DND-41 (cell line): ENCODE results near the gene WHRN.

ENCODE experiments used
- ATAC-seq: fragments of 200-7000 bp; cut with Tn5 transposase; 3 replicates; pipeline ENCODE4 v1.9.1; 2021; ENCODE audit warnings: low read depth; ENCODE audit not compliant: insufficient read depth
- DNase-seq: peaks from one replicate; pipeline ENCODE4 v3.0.0-alpha.2; 2020
- H2AFZ ChIP-seq: 2 replicates; pipeline ENCODE4 v1.6.0; 2012; ENCODE audit warnings: low read depth, low read length
- H3K27ac ChIP-seq: 2 replicates; pipeline ENCODE4 v1.5.1; 2012; ENCODE audit warnings: low read length, inconsistent platforms
- H3K27me3 ChIP-seq: fragments of 200-600 bp; sonication (generic); 2 replicates; pipeline ENCODE4 v1.6.0; 2012; ENCODE audit warnings: low read length, mild to moderate bottlenecking, inconsistent platforms; ENCODE audit not compliant: insufficient read depth, poor library complexity
- H3K36me3 ChIP-seq: 2 replicates; pipeline ENCODE4 v1.5.1; 2012; ENCODE audit warnings: low read length, inconsistent platforms; ENCODE audit not compliant: insufficient read depth
- H3K4me1 ChIP-seq: 2 replicates; pipeline ENCODE4 v1.5.1; 2012; ENCODE audit warnings: mild to moderate bottlenecking, low read length; ENCODE audit not compliant: insufficient read depth
- H3K4me2 ChIP-seq: 2 replicates; pipeline ENCODE4 v1.6.0; 2012; ENCODE audit warnings: mild to moderate bottlenecking, moderate library complexity, low read length, inconsistent platforms; ENCODE audit not compliant: insufficient read depth
- H3K4me3 ChIP-seq, 2 experiments: fragments of 200-600 bp in 1 of 2; shearing (Covaris generic) in 1 of 2; 2 replicates each; pipeline ENCODE4 v1.5.1; 2012 to 2016; ENCODE audit warnings: inconsistent platforms in 2 of 2, low read length in 2 of 2, mild to moderate bottlenecking in 2 of 2, low read depth in 1 of 2, moderate library complexity in 1 of 2
- H3K79me2 ChIP-seq: 2 replicates; pipeline ENCODE4 v1.6.0; 2012; ENCODE audit warnings: low read length, inconsistent platforms; ENCODE audit not compliant: insufficient read depth
- H3K9ac ChIP-seq: 2 replicates; pipeline ENCODE4 v1.6.0; 2012; ENCODE audit warnings: low read depth, mild to moderate bottlenecking, inconsistent platforms, low read length, moderate library complexity
- H3K9me3 ChIP-seq: 2 replicates; pipeline ENCODE4 v1.5.1; 2012; ENCODE audit warnings: low read length, moderate library complexity, mild to moderate bottlenecking, inconsistent platforms; ENCODE audit not compliant: insufficient read depth, severe bottlenecking
- H4K20me1 ChIP-seq: 2 replicates; pipeline ENCODE4 v1.6.0; 2012; ENCODE audit warnings: low read length; ENCODE audit not compliant: insufficient read depth
- EZH2 ChIP-seq: IDR thresholded peaks from 3 replicates; pipeline ENCODE4 v1.6.1; 2012; ENCODE audit warnings: borderline replicate concordance, low read depth, mild to moderate bottlenecking, moderate library complexity, low read length, inconsistent platforms; ENCODE audit not compliant: severe bottlenecking
- TF ChIP-seq, protein P1 (sequence below): IDR thresholded peaks from 2 replicates; pipeline ENCODE4 v1.5.1; 2012; ENCODE audit warnings: borderline replicate concordance, low read length, moderate library complexity, mild to moderate bottlenecking; ENCODE audit not compliant: poor library complexity, severe bottlenecking; ENCODE audit errors: extremely low read depth

The WHRN gene

DNA sequence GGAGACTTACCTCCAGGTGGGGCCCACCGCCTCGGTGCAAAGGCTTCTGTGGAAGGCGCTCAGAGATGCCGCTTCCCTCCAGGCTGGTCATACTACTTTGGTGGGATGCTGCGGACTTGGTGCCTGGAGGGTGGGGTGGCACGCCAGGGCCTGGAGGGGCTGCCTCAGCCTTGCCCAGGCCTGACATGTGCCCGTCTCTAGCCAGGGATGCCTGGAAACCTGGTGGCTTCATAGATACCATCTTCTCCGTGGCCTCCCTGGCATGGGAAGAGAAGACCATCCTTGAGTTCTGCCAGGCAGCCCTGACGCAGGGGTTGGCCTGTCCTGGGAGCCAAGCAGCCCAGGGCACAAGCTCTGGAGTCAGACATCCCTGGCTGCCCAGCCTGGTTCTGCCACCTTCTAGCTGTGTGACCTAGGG, 147.4 kb downstream of the WHRN start:
- H3K27me3 ChIP-seq = no peaks in the 10 kb centered on the region
- no peak for TF ChIP-seq EZH2
- TF ChIP-seq, protein P1, sequence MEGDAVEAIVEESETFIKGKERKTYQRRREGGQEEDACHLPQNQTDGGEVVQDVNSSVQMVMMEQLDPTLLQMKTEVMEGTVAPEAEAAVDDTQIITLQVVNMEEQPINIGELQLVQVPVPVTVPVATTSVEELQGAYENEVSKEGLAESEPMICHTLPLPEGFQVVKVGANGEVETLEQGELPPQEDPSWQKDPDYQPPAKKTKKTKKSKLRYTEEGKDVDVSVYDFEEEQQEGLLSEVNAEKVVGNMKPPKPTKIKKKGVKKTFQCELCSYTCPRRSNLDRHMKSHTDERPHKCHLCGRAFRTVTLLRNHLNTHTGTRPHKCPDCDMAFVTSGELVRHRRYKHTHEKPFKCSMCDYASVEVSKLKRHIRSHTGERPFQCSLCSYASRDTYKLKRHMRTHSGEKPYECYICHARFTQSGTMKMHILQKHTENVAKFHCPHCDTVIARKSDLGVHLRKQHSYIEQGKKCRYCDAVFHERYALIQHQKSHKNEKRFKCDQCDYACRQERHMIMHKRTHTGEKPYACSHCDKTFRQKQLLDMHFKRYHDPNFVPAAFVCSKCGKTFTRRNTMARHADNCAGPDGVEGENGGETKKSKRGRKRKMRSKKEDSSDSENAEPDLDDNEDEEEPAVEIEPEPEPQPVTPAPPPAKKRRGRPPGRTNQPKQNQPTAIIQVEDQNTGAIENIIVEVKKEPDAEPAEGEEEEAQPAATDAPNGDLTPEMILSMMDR = no peak
- H3K79me2 ChIP-seq = no peaks in the 10 kb centered on the region
- peaks cover 90% of the 10 kb centered on the region for H3K36me3 ChIP-seq
- no peak overlapping the region for H3K9ac ChIP-seq
- H3K4me2 ChIP-seq = no peak overlapping the region
- DNase-seq = no peak
- H3K4me1 ChIP-seq = no peaks in the 10 kb centered on the region
- H3K4me3 ChIP-seq = no peak overlapping the region
- no peaks in the 10 kb centered on the region for H4K20me1 ChIP-seq
- no peaks in the 10 kb centered on the region for H3K9me3 ChIP-seq
- no peak overlapping the region for H3K27ac ChIP-seq
- no peak for ATAC-seq
- no peak overlapping the region for H2AFZ ChIP-seq

DNA sequence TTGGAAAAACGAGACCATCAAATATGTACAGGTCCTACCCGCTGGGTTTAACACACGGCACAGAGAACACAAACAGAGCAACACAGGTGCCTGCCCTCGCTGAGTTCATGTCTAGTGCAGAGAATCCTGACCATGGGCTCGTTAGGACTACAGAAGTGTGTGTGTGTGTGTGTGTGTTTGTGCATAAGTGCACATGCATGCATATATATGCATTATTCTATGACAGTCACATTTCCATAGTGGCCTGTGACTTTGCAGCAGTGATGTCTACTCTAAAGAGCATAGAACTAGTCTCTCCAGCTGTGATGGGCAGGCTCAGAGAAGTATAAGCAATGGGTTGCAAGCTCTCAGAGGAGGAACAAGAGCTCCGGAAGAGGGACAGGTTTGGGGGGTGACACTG, 147.9 kb downstream of the WHRN start:
- no peaks in the 10 kb centered on the region for H3K27me3 ChIP-seq

GRCh38 chr9:114356792-114357191, 148.5 kb downstream of the WHRN start:
- ATAC-seq = no peak
- no peak overlapping the region for H3K27ac ChIP-seq
- peaks cover 89% of the 10 kb centered on the region for H3K36me3 ChIP-seq
- H3K27me3 ChIP-seq = no peaks in the 10 kb centered on the region
- H3K9ac ChIP-seq = no peak overlapping the region
- H3K4me3 ChIP-seq = no peak overlapping the region
- H3K79me2 ChIP-seq = no peaks in the 10 kb centered on the region
- H4K20me1 ChIP-seq = no peaks in the 10 kb centered on the region
- DNase-seq = no peak
- H3K9me3 ChIP-seq = no peaks in the 10 kb centered on the region
- no peak for TF ChIP-seq EZH2
- TF ChIP-seq, protein P1 = no peak
- H3K4me1 ChIP-seq = no peaks in the 10 kb centered on the region
- no peak overlapping the region for H3K4me2 ChIP-seq
- H2AFZ ChIP-seq = no peak overlapping the region

More for the DNA sequence above, 147.9 kb downstream of the WHRN start:
- DNase-seq (no peak), ATAC-seq (no peak)
- Histone ChIP-seq H3K9ac (no peak overlapping the region), H3K9me3 (no peaks in the 10 kb centered on the region), H4K20me1 (no peaks in the 10 kb centered on the region), H3K27ac (no peak overlapping the region), H3K4me1 (no peaks in the 10 kb centered on the region), H3K4me3 (no peak overlapping the region), H3K79me2 (no peaks in the 10 kb centered on the region), H3K36me3 (peaks cover 89% of the 10 kb centered on the region), H3K4me2 (no peak overlapping the region), H2AFZ (no peak overlapping the region)
- TF ChIP-seq, protein P1 = no peak
- TF ChIP-seq EZH2 = no peak

GRCh38 chr9:114355821-114356220, 149.5 kb downstream of the WHRN start:
- DNase-seq (no peak), ATAC-seq (no peak)
- H3K9ac ChIP-seq = no peak overlapping the region
- no peak overlapping the region for H3K4me3 ChIP-seq
- H3K27ac ChIP-seq = no peak overlapping the region
- no peak for TF ChIP-seq EZH2
- TF ChIP-seq, protein P1 = no peak
- no peaks in the 10 kb centered on the region for H3K9me3 ChIP-seq
- no peak overlapping the region for H2AFZ ChIP-seq
- H3K79me2 ChIP-seq = no peaks in the 10 kb centered on the region
- no peak overlapping the region for H3K4me2 ChIP-seq
- H3K36me3 ChIP-seq = peaks cover 85% of the 10 kb centered on the region
- no peaks in the 10 kb centered on the region for H3K27me3 ChIP-seq
- no peaks in the 10 kb centered on the region for H3K4me1 ChIP-seq
- no peaks in the 10 kb centered on the region for H4K20me1 ChIP-seq
